Esophagus muscularis mucosa (tissue), 4 donors: Measurements from ENCODE around the gene RCOR1.

Source experiments
- EP300 ChIP-seq: sonication (generic); formaldehyde crosslinking; IDR thresholded peaks from one replicate; pipeline ENCODE4 v1.6.1; 2017; ENCODE audit warnings: antibody characterized with exemption
- POLR2A ChIP-seq: fragments of 450-650 bp; IDR thresholded peaks from one replicate; pipeline ENCODE4 v1.6.1; 2017; ENCODE audit warnings: antibody characterized with exemption, moderate library complexity, mild to moderate bottlenecking, low read depth
- POLR2AphosphoS5 ChIP-seq, 2 donors: sonication (generic); formaldehyde crosslinking; IDR thresholded peaks; one replicate each; pipeline ENCODE4 v1.6.1; 2017; ENCODE audit warnings: antibody characterized with exemption in 2 of 2
- TF ChIP-seq, protein P1 (sequence below), 3 experiments: fragments of 200-600 bp in 2 of 3; fragments of 450-650 bp in 1 of 3; sonication (generic) in 2 of 3; IDR thresholded peaks; one replicate each; pipeline ENCODE4 v1.5.1; 2017 to 2019; ENCODE audit warnings: antibody characterized with exemption in 3 of 3, mild to moderate bottlenecking in 2 of 3, moderate library complexity in 1 of 3

- TF ChIP-seq, protein P1, sequence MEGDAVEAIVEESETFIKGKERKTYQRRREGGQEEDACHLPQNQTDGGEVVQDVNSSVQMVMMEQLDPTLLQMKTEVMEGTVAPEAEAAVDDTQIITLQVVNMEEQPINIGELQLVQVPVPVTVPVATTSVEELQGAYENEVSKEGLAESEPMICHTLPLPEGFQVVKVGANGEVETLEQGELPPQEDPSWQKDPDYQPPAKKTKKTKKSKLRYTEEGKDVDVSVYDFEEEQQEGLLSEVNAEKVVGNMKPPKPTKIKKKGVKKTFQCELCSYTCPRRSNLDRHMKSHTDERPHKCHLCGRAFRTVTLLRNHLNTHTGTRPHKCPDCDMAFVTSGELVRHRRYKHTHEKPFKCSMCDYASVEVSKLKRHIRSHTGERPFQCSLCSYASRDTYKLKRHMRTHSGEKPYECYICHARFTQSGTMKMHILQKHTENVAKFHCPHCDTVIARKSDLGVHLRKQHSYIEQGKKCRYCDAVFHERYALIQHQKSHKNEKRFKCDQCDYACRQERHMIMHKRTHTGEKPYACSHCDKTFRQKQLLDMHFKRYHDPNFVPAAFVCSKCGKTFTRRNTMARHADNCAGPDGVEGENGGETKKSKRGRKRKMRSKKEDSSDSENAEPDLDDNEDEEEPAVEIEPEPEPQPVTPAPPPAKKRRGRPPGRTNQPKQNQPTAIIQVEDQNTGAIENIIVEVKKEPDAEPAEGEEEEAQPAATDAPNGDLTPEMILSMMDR (IDR thresholded peaks at IDR 0.05), result no peak
- TF ChIP-seq POLR2AphosphoS5 (IDR thresholded peaks at IDR 0.05) (no peak), POLR2A (no peak), EP300 (no peak)
Observed at GRCh38 chr14:102751088-102751487, 158.6 kb downstream of the RCOR1 start.
